Activated CD8-positive, alpha-beta T cell treated with anti-CD3 and anti-CD28 coated beads for 36 hours (primary cell): ENCODE results near the gene VAC14. TPM values are rescaled to one million over a fixed set of nuclear protein-coding genes. Genes with fewer than 3 reads are reported as not detected.

Source experiments
- ATAC-seq: fragments of 200-7000 bp; cut with Tn5 transposase; one replicate; pipeline ENCODE4 v1.10.0; 2021; ENCODE audit warnings: mild to moderate bottlenecking, moderate library complexity
- CTCF ChIA-PET: fragments of 350-600 bp; sonication (Branson Sonifier 250); formaldehyde crosslinking; loops from one replicate; lab custom pipeline; 2021; ENCODE audit warnings: antibody characterized with exemption; lab: Charles Lee
- POLR2A ChIA-PET: fragments of 350-600 bp; sonication (Branson Sonifier 250); formaldehyde crosslinking; loops from one replicate; lab custom pipeline; 2021; ENCODE audit warnings: antibody characterized with exemption; lab: Charles Lee
- DNase-seq: peaks from one replicate; pipeline ENCODE4 v3.0.0-alpha.2; 2020
- H3K27ac Mint-ChIP-seq: one replicate; pipeline ENCODE4 v1.8.0; 2021; ENCODE audit warnings: mild to moderate bottlenecking, mixed read lengths
- H3K27me3 Mint-ChIP-seq: one replicate; pipeline ENCODE4 v1.8.0; 2021; ENCODE audit warnings: mixed read lengths
- H3K36me3 Mint-ChIP-seq: one replicate; pipeline ENCODE4 v1.8.0; 2021; ENCODE audit warnings: low read depth, mixed read lengths
- H3K4me1 Mint-ChIP-seq: one replicate; pipeline ENCODE4 v1.8.0; 2021; ENCODE audit warnings: low read depth, mixed read lengths
- H3K4me3 Mint-ChIP-seq: one replicate; pipeline ENCODE4 v1.8.0; 2021; ENCODE audit warnings: mild to moderate bottlenecking, moderate library complexity, mixed read lengths
- H3K9me3 Mint-ChIP-seq: one replicate; pipeline ENCODE4 v1.8.0; 2021; ENCODE audit warnings: mixed read lengths
- CTCF ChIP-seq: fragments of 200-600 bp; IDR thresholded peaks from one replicate; pipeline ENCODE4 v1.8.0; 2022; ENCODE audit warnings: antibody characterized with exemption, mild to moderate bottlenecking
- intact Hi-C: fragments of 100-400 bp; cut with micrococcal nuclease; formaldehyde crosslinking; loops from one replicate; pipeline ENCODE4 v1.10.0; 2022
- total RNA-seq, 2 experiments: library from RNA; stranded (reverse); gene quantifications; one replicate each; pipeline ENCODE4 v1.2.3, GENCODE V29; 2021

Gene VAC14
- total RNA-seq, 2 experiments from 2014 or later = 27.6 TPM

GRCh38 chr16:70735141-70735979, 65.6 kb downstream of the VAC14 start:
- no peak for DNase-seq
- Mint-ChIP-seq H3K9me3 (no peaks in the 10 kb centered on the region), H3K27me3 (no peaks in the 10 kb centered on the region), H3K4me1 (peaks cover 59% of the 10 kb centered on the region), H3K27ac (peak overlapping the region; percentile 96), H3K36me3 (peaks cover 14% of the 10 kb centered on the region), H3K4me3 (no peak overlapping the region)
- CTCF ChIA-PET = interaction anchor here (0.8 to 2.7 kb wide), 2 partner anchors 11 to 36 kb away, joined by 3 to 17 read pairs; no protein-coding TSS in a partner anchor
- ATAC-seq = no peak
- no peak for TF ChIP-seq CTCF
- POLR2A ChIA-PET = interaction anchor here (1.1 to 2.6 kb wide), 2 partner anchors 15 to 48 kb away, joined by 3 to 10 read pairs; no protein-coding TSS in a partner anchor
- intact Hi-C loops = no loop called here

GRCh38 chr16:70734522-70735095, 66.3 kb downstream of the VAC14 start:
- Mint-ChIP-seq H3K4me1 (peaks cover 51% of the 10 kb centered on the region), H3K9me3 (no peaks in the 10 kb centered on the region), H3K27me3 (no peaks in the 10 kb centered on the region), H3K4me3 (no peak overlapping the region), H3K36me3 (peaks cover 21% of the 10 kb centered on the region), H3K27ac (peak overlapping the region; percentile 40)
- DNase-seq = no peak
- ChIA-PET CTCF (interaction anchor here (2.7 kb wide), 1 partner anchor 37 kb away, joined by 17 read pairs; no protein-coding TSS in a partner anchor), POLR2A (interaction anchor here (0.7 to 1.1 kb wide), 2 partner anchors 10 to 47 kb away, joined by 3 read pairs; no protein-coding TSS in a partner anchor)
- intact Hi-C loops = no loop called here
- ATAC-seq = no peak
- TF ChIP-seq CTCF = no peak

DNA sequence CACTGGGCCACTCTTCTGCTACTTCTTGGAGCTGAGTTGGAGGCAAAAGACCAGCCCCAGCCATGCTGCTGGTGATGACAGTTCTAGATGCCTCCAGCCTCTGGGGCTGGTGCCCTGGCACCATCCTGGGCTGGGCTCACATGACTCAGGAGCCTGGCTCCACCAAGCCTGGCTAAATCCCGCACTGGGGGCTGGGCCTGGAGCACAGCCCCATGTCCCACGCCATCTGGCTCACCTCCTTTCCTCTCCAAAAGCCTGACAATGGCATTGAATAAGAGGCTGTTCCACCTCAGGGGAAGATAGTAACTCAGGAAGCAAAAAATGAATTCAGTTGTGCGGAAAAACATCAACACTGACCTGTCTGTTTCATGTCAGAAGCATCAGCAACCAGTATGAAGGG, 70.0 kb downstream of the VAC14 start:
- ATAC-seq (no peak), DNase-seq (no peak)
- Mint-ChIP-seq H3K27ac (no peak overlapping the region), H3K4me1 (peaks cover 14% of the 10 kb centered on the region), H3K4me3 (no peak overlapping the region), H3K36me3 (peaks cover 20% of the 10 kb centered on the region), H3K9me3 (no peaks in the 10 kb centered on the region), H3K27me3 (no peaks in the 10 kb centered on the region)
- ChIA-PET POLR2A (no interaction called here), CTCF (no interaction called here)
- no peak for TF ChIP-seq CTCF
- intact Hi-C loops = no loop called here

DNA sequence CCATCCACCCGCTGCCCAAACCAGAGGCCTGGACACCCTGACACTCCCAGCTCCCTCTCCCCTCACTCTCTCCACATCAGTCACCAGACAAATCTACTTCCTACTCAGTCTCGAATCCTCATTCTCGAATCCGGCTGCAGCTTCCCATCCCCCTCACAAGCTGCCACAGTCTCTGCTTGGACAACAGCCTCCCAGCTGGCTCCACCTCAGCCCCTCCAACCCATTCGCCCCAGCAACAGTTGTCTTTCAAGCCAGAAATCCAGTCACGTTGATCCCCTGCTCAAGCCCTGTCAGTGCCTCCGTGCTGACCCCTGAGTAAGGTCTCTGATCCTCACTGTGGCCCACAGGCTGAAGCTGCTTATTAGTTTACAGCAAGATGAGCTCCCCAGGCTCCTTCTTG, 70.9 kb downstream of the VAC14 start:
- no peak for TF ChIP-seq CTCF
- intact Hi-C loops = no loop called here
- Mint-ChIP-seq H3K9me3 (no peaks in the 10 kb centered on the region), H3K27me3 (no peaks in the 10 kb centered on the region), H3K36me3 (peaks cover 20% of the 10 kb centered on the region), H3K4me3 (no peak overlapping the region), H3K27ac (no peak overlapping the region), H3K4me1 (peaks cover 5% of the 10 kb centered on the region)
- ChIA-PET POLR2A (no interaction called here), CTCF (interaction anchor here (2.1 to 2.3 kb wide), 2 partner anchors 8 to 41 kb away, joined by 6 to 10 read pairs; no protein-coding TSS in a partner anchor)
- ATAC-seq (no peak), DNase-seq (no peak)

- CTCF ChIA-PET = interaction anchor here (2.1 to 2.3 kb wide), 2 partner anchors 9 to 41 kb away, joined by 6 to 10 read pairs; no protein-coding TSS in a partner anchor
- Mint-ChIP-seq H3K36me3 (peaks cover 14% of the 10 kb centered on the region), H3K4me1 (no peaks in the 10 kb centered on the region), H3K27me3 (no peaks in the 10 kb centered on the region), H3K4me3 (no peak overlapping the region), H3K27ac (no peak overlapping the region), H3K9me3 (no peaks in the 10 kb centered on the region)
- no peak for TF ChIP-seq CTCF
- ATAC-seq = no peak
- no peak for DNase-seq
- POLR2A ChIA-PET = no interaction called here
- intact Hi-C loops = no loop called here
Observed at GRCh38 chr16:70729292-70729691, 71.7 kb downstream of the VAC14 start.
